AG09319 (cell line): ENCODE results near the gene HADHB.

ENCODE experiments used
- DNase-seq: peaks from one replicate; pipeline ENCODE4 v3.0.0-alpha.2; 2010; ENCODE audit warnings: low read depth; ENCODE audit errors: extremely low read depth
- TF ChIP-seq, protein P1 (sequence below): IDR thresholded peaks from 2 replicates; pipeline ENCODE4 v1.5.1; 2011; ENCODE audit warnings: low read depth, mild to moderate bottlenecking, inconsistent platforms, low read length, moderate library complexity

Gene HADHB

DNA sequence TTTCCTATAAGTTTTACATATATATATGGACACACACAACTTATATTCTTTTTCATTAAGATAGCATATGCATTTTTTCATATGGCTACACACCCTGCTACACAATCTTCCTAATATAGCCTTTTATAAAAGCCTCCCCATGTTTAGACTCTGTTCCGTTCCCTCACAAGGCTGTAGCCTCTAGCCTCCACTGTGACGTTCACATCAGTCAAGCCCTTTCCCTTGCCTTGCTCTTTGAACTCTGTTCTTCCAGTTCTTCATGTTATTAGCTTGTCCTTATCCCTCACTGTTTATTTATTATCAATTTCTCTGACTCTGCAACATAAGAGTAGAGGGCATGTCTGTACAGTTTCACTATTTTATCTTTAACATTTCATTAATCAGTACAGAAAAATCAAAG is 38.9 kb downstream of the HADHB start:
- DNase-seq: no peak
- TF ChIP-seq, protein P1, sequence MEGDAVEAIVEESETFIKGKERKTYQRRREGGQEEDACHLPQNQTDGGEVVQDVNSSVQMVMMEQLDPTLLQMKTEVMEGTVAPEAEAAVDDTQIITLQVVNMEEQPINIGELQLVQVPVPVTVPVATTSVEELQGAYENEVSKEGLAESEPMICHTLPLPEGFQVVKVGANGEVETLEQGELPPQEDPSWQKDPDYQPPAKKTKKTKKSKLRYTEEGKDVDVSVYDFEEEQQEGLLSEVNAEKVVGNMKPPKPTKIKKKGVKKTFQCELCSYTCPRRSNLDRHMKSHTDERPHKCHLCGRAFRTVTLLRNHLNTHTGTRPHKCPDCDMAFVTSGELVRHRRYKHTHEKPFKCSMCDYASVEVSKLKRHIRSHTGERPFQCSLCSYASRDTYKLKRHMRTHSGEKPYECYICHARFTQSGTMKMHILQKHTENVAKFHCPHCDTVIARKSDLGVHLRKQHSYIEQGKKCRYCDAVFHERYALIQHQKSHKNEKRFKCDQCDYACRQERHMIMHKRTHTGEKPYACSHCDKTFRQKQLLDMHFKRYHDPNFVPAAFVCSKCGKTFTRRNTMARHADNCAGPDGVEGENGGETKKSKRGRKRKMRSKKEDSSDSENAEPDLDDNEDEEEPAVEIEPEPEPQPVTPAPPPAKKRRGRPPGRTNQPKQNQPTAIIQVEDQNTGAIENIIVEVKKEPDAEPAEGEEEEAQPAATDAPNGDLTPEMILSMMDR: no peak

GRCh38 chr2:26284132-26284531 is 39.4 kb downstream of the HADHB start:
- no peak for DNase-seq

DNA sequence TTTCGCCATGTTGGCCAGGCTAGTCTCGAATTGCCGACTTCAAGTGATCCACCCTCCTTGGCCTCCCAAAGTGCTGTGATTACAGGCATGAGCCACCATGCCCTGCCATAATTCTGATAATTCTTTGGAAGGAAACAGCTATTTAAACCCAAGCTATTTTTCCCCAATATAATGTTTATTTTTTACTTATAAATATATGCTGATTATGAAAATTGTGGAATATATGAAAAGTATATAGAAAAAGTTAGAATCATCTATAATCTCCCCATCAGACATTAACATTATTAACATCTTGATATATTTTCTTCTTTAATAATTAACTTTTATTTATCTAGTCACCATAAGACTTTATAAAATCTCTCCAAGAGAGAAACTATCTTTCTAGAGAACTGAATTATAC is 41.2 kb downstream of the HADHB start:
- TF ChIP-seq, protein P1: no peak
- no peak for DNase-seq

More at GRCh38 chr2:26284132-26284531, 39.4 kb downstream of the HADHB start:
- TF ChIP-seq, protein P1: no peak

GRCh38 chr2:26290001-26290400 is 45.3 kb downstream of the HADHB start:
- DNase-seq: no peak
- TF ChIP-seq, protein P1: no peak

DNA sequence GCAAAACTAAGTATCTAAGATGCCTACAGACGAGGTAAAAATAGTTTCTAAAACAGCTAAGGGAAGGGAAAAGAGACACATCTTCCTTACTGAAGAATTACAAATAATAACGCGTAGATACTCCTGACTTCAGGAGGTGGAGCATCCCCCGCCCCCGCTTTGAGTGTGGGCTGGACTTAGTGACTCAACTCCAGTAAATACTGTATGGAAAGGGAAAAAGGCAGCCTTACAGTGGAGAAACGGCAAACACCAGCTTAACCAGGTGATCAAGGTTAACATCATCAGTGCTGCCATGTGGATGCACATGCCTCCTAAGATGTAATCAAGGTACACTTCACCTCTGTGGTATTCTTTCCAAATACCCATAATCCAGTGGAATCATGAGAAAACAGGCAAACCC is 47.9 kb downstream of the HADHB start:
- TF ChIP-seq, protein P1: no peak
- no peak for DNase-seq

GRCh38 chr2:26295511-26295910 is 50.8 kb downstream of the HADHB start:
- DNase-seq: no peak
- TF ChIP-seq, protein P1: no peak

DNA sequence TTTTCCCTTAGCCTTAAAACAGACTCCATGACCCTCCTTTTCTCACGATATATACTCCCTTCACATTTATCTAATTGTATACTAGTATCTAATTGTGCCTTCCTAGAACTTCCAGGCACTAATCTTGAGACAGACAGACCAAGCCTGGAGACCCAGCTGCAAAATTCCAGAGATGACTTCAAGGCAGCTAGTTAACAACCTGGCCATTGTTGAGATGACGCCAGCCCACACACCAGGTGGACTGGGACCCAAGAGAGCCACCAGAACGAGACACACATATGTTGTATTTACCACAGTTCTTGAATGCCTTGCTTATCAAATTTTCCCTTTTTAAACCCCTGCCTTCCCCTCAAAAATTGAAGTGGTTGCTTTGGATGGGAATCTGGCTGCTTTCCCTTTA is 52.3 kb downstream of the HADHB start:
- TF ChIP-seq, protein P1: no peak
- DNase-seq: no peak

DNA sequence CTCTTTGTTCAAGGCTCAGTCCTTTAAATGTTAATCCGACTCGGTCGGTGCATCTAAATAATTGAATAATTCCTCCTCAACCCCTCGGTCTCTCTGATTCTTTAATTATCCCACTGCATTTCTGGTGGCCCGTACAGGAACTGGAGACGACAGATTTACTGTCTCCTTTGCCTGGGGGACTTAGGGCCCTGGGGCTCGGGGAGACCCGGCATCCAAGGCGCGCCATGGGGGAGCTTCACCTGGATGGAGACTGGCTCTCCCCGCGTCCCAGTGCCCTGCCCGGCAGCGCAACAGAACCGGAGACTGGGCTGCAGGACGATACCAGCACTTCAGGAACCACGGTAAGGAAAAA is 53.5 kb downstream of the HADHB start:
- no peak for DNase-seq
- TF ChIP-seq, protein P1: no peak
